RKO (cell line): ENCODE results near the gene CDYL.

ENCODE experiments used
- DNase-seq: peaks from one replicate; pipeline ENCODE4 v3.0.0-alpha.2; 2016; ENCODE audit warnings: low spot score

The CDYL gene

GRCh38 chr6:4883298-4883697, 107.1 kb downstream of the CDYL start:
- DNase-seq: no peak

- DNase-seq: no peak
Observed at GRCh38 chr6:4884646-4885340, 108.6 kb downstream of the CDYL start.

DNA sequence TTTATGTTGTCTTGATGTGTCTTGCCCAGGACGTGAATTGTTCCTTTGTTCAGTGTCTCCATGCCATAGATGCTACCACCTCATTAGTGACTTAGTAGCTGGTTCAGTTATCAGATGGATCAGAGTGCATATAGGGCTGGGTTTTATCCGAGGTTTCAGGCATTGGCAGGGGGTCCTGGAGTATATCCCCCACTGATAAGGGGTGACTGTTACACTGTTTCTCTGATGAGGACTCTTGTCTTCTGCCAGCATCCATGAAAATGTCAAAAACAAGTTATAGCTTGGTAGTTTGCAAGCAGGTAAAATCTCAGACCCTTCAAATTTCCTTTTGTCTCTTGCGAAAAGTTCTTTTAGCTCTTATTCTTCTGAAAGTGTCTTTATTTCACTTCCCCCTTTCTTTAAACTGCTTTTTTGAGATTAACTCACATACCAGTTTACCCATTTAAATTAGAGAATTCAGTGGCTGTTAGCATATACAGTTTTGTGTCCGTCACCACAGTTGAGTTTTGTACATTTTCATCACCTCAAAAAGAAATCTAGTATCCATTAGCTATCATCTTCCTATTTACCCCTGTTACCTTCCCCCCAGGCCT, 109.2 kb downstream of the CDYL start:
- no peak for DNase-seq

GRCh38 chr6:4888841-4889240, 112.6 kb downstream of the CDYL start:
- DNase-seq: no peak

GRCh38 chr6:4889701-4890100, 113.5 kb downstream of the CDYL start:
- DNase-seq: no peak

DNA sequence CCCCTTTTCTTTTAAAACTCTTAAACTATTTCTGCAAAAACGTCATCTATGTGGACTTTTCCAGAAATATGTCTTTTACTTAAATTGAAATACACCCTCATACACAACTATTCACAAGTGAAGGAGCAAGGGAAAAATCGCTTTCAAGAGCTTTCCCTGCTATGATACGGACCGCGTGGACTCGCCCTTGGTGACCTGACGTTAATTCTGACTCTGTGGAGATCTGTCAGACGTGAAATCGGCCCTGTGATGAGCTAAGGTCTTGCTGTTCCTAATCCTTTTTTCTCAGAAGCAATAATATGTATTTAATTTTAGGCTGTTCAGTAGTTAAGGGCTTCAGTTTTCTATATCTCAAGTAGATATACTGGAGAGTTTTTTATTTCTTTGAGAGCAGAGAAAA, 114.0 kb downstream of the CDYL start:
- DNase-seq: no peak

- DNase-seq: no peak
Observed at GRCh38 chr6:4890627-4891026, 114.4 kb downstream of the CDYL start.

DNA sequence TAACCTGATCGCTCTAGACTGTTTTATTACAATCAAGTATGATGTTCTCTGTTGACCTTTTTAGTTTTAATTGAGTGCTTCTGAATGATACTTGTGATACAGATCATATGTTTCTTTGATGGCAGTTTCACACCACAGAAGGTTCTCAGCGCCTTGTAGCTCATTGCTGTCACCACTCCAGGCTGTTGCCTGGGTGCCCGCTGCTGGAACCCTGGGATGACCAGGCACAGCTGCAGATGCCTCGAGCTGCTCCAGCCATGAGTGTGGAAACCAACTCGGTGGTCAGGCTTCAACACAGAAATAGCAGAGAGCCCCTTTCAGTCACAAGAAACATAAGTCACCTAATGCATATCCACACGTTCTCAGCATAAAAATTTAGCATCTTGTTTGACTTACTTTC, 114.9 kb downstream of the CDYL start:
- no peak for DNase-seq

- DNase-seq: no peak
Observed at GRCh38 chr6:4892785-4893485, 116.7 kb downstream of the CDYL start.

DNA sequence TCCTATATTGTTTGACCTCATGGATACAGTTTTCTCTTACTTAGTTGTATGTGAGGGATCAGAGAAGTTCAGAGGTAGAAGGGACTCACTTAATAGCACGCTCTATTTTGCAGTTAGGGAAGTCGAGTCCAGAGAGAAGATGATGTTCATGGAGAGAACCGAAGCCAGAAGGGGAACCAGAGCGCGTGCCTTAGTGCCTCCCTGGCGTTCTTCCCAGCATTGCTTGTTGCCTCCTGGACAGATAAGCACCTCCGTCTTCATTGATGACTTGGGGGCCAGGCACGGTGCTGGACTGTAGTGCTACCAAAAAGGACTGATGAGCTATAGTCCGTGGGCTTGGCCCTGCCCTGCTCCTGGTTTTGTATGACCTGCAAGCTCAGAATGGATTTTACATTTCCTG, 117.8 kb downstream of the CDYL start:
- no peak for DNase-seq

DNA sequence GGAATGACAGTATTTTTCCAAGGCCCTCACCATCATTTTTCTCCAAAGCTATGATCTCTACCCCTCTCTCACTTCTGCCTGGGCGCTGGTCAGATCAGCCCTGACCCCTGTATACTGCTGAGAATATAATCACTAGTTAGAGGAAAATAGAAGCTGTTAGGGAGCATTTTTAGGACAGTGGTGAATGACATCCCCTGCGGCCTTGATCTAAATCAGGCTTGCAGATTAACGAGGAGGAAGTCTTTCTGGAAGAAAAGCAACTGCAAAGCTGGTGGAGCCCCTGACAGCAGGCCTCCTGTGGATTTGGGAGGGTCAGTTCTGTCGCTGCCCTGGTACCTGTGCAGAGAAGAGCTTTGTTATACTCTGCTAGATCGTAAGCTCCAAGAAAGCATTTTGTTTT, 119.8 kb downstream of the CDYL start:
- no peak for DNase-seq

DNA sequence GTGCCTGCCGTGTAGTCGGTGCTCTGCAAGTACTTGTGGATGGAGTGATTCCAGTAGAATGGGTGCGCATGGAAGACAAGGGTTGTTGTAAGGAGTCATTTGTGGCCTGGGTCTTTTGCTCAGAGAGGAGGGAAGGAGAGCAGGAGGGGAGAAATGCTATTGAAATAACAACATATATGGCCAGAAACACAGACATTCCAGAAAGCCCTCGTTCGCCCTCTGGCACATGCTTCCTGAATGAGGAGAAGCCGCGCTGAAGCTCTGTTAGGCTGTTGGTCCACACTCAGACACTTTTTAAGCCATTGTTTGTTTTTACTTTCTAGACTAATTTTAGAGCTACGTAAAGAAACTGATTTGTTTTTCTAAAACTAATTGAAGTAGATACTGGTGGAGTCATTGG, 120.2 kb downstream of the CDYL start:
- DNase-seq: no peak

- DNase-seq: no peak
Observed at GRCh38 chr6:4899249-4900034, 123.2 kb downstream of the CDYL start.

- no peak for DNase-seq
Observed at GRCh38 chr6:4901386-4902061, 125.3 kb downstream of the CDYL start.

- DNase-seq: no peak
Observed at GRCh38 chr6:4902363-4902762, 126.2 kb downstream of the CDYL start.

- DNase-seq: no peak
Observed at GRCh38 chr6:4903121-4903520, 126.9 kb downstream of the CDYL start.

DNA sequence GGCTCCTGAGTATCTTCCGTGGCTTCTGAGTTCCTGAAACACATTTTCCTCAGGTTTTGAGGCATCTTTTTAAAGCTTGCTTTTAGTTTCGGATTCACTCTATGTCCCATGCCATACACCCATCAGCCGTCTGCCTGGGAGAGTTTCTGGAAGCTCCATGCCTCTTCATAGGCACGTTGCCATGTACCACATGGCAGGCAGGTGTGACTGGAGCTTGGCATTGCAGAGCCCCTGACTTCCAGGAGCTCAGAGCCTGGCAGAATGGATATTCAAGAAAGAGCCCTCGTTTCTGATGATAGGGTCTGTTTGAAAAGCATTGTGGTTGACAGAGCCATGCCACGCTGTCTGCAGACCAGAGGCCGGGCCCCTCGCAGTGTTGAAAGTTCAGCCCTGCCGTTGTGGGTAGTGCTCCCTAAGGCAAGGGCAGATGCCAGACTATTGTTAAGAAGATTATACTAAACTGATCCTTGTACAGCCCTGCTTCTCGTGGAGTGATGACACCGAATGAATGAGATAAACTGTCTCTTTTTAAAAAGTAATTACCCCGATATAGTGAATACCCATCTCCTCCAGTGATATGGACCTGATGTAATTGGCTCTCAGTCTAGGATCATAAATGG, 127.7 kb downstream of the CDYL start:
- DNase-seq: no peak

DNA sequence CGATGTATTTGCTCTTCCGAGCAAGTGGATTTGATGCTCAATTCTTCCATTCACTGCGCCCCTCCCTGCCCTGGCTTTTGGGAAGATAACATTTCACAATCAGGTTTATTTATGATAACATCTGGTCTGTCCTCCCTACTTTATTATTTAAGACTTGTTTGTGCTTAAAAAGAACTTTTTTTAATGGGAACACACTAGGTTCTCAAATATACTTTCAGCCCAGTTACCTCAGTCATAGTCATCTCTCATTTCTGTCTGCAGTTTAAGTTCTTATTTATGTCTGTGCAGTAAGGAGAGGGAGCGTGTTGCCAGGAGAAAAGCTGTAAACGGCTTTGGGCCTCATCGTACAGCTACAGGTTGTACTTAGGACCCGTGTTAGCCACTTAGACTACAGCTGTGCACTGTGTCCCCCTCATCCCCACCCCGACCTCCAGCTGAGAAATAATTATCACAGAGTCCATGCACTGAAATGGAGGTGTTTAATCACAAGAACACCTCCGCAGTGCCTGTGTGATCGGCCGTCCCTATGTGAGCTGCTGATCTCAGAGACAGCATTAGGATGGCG, 128.3 kb downstream of the CDYL start:
- DNase-seq: no peak

- DNase-seq: no peak
Observed at GRCh38 chr6:4905826-4906225, 129.6 kb downstream of the CDYL start.

GRCh38 chr6:4906293-4907276, 130.4 kb downstream of the CDYL start:
- DNase-seq: no peak
